ENCODE results near the gene PNCK. TPM values are rescaled to one million over a fixed set of nuclear protein-coding genes. Genes with fewer than 3 reads are reported as not detected.

Gene PNCK
- total RNA-seq, 2 donors from 2014 or later = not detected

DNA sequence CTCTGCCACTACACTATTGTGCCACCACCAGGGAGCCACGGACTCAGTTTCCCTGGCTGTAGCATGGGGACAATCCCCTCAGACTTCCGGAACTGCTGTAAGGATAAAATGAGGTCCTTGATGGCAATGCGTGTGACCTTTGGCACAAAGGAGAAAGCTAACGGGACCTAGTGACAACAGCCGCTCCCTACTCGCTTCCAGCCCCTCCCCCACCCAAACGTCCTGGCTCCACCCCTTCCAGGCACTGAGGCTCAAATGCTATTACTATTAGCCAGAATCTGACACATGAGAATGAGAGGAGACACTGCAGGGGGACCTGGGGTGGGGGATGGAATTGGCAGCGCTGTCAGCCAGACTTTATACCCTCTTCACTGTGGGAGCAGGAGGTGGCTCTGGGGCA, 32.0 kb downstream of the PNCK start:
- peaks cover 0 to 2% of the 10 kb centered on the region in 2 donors for H3K27me3 ChIP-seq
- intact Hi-C loops (cut with DNase I) = no loop called here
- 11% methylated on average over 8 of the region's 8 CpGs; no CpG with 5 or more reads in 1 of the 2 donors for WGBS, 2 donors
- H3K4me3 ChIP-seq = no peak overlapping the region
- H3K9me3 ChIP-seq = no peaks in the 10 kb centered on the region
- ATAC-seq = no peak
- H3K36me3 ChIP-seq (replicated peaks in 1 of 2; ENCODE audit: insufficient read depth in 1 of 2, low read depth in 2 of 2) = no peaks in the 10 kb centered on the region
- peaks cover 10% of the 10 kb centered on the region for H3K4me1 ChIP-seq
- DNase-seq = no peak
- H3K27ac ChIP-seq = no peak overlapping the region
- TF ChIP-seq POLR2A (IDR thresholded peaks at IDR 0.05) = no peak
- no peak for TF ChIP-seq CTCF (IDR thresholded peaks at IDR 0.05)

DNA sequence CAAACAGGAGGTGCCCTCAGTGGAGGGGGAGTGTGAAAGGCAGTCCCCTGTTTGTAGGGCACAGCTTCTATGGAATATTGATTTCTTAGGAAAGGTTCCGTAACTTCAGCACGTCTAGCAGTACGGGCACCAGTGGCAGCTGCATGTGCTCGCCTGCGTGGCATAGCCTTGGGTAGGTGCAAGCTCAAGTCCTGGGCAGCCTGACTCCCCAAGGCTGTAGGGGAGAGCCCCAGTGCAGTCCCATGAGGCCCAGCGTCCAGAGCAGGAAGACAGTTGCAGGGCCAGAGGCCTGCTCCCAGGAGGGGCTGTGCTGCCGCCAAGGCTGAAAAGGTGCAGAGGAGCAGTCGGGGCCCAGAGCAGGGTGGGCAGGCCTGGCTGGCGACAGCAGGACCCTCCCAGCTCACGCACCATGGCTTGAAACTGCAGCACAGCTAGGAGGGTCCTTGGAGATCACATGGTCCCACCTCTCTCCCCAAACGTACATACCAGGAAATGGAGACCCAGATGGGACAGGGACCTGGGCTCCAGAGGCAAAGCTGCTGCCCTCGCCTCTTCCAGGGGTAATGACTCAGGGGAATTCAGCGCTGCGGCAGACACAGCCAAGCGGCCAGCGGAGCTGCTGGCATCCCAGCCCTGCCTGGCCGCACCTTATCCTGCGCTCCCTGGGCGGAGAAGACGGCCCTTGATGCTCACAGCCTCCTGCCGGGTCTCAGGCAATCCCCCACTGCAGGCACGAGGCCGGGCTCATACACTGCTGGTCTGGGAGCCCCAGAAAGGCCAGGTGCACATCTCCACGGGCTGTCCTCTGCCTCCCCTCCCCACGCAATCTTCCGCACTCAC, 32.7 kb downstream of the PNCK start:
- Histone ChIP-seq H3K27me3 (no peaks in the 10 kb centered on the region), H3K9me3 (no peaks in the 10 kb centered on the region), H3K27ac (no peak overlapping the region), H3K4me1 (peaks cover 10% of the 10 kb centered on the region), H3K36me3 (replicated peaks in 1 of 2; ENCODE audit: insufficient read depth in 1 of 2, low read depth in 2 of 2) (no peaks in the 10 kb centered on the region), H3K4me3 (no peak overlapping the region)
- WGBS, 2 donors = 48 to 66% methylated on average over 3 to 12 of the region's 26 CpGs
- no peak for DNase-seq
- ATAC-seq = no peak
- TF ChIP-seq POLR2A (IDR thresholded peaks at IDR 0.05) = no peak
- no peak for TF ChIP-seq CTCF (IDR thresholded peaks at IDR 0.05)
- intact Hi-C loops (cut with DNase I) = no loop called here

- H3K4me1 ChIP-seq = peaks cover 10% of the 10 kb centered on the region
- no peak overlapping the region for H3K27ac ChIP-seq
- ATAC-seq (no peak), DNase-seq (no peak)
- WGBS, 2 donors = 73% methylated on average over 10 of the region's 23 CpGs; no CpG with 5 or more reads in 1 of the 2 donors
- H3K36me3 ChIP-seq (replicated peaks in 1 of 2; ENCODE audit: insufficient read depth in 1 of 2, low read depth in 2 of 2) = no peaks in the 10 kb centered on the region
- intact Hi-C loops (cut with DNase I) = no loop called here
- no peaks in the 10 kb centered on the region for H3K9me3 ChIP-seq
- no peak for TF ChIP-seq CTCF (IDR thresholded peaks at IDR 0.05)
- TF ChIP-seq POLR2A (IDR thresholded peaks at IDR 0.05) = no peak
- no peaks in the 10 kb centered on the region for H3K27me3 ChIP-seq
- H3K4me3 ChIP-seq = no peak overlapping the region
These were observed 33.4 kb downstream of the PNCK start for GRCh38 chrX:153640045-153640686.

GRCh38 chrX:153639177-153640044, 34.2 kb downstream of the PNCK start:
- Histone ChIP-seq H3K27me3 (no peaks in the 10 kb centered on the region), H3K27ac (no peak overlapping the region), H3K9me3 (no peaks in the 10 kb centered on the region), H3K4me3 (no peak overlapping the region), H3K36me3 (replicated peaks in 1 of 2; ENCODE audit: insufficient read depth in 1 of 2, low read depth in 2 of 2) (no peaks in the 10 kb centered on the region), H3K4me1 (peaks cover 12% of the 10 kb centered on the region)
- TF ChIP-seq CTCF (IDR thresholded peaks at IDR 0.05) = no peak
- TF ChIP-seq POLR2A (IDR thresholded peaks at IDR 0.05) = no peak
- DNase-seq (no peak), ATAC-seq (no peak)
- intact Hi-C loops (cut with DNase I) = no loop called here
- 57 to 82% methylated on average over 6 to 15 of the region's 28 CpGs for WGBS, 2 donors

Data from body of pancreas (tissue), 4 donors.